Measurements from ENCODE around the gene SPIN1.
"Not testable (repeated sequence)": the region's sequence is repeated elsewhere in the genome, so short reads cannot be mapped to it uniquely, and the experiment has no call there.

Gene SPIN1

GRCh38 chr9:88372103-88372654 is 16.1 kb upstream of the SPIN1 start:
- no peak for TF ChIP-seq CTCF (IDR thresholded peaks at IDR 0.05)
- no peak overlapping the region for H3K4me3 ChIP-seq
- no peaks in the 10 kb centered on the region for H3K4me1 ChIP-seq
- H3K36me3 ChIP-seq: no peaks in the 10 kb centered on the region
- no peak for DNase-seq
- no peaks in the 10 kb centered on the region for H3K27me3 ChIP-seq
- peaks cover 0 to 12% (median 0%) of the 10 kb centered on the region in 3 donors for H3K9me3 ChIP-seq
- H3K27ac ChIP-seq: no peak overlapping the region
- intact Hi-C loops (cut with DNase I; ENCODE audit: low total_unique reads): no loop called here

GRCh38 chr9:88373045-88373444 is 15.2 kb upstream of the SPIN1 start:
- TF ChIP-seq CTCF (IDR thresholded peaks at IDR 0.05): no peak
- Histone ChIP-seq H3K27me3 (no peaks in the 10 kb centered on the region), H3K4me3 (no peak overlapping the region), H3K9me3 (peaks cover 0 to 5% (median 0%) of the 10 kb centered on the region in 3 donors), H3K27ac (no peak overlapping the region), H3K36me3 (no peaks in the 10 kb centered on the region), H3K4me1 (no peaks in the 10 kb centered on the region)
- no peak for DNase-seq
- intact Hi-C loops (cut with DNase I; ENCODE audit: low total_unique reads): no loop called here

GRCh38 chr9:88378317-88378716 is 9.9 kb upstream of the SPIN1 start:
- DNase-seq: no peak
- no peaks in the 10 kb centered on the region for H3K36me3 ChIP-seq
- H3K27me3 ChIP-seq: no peaks in the 10 kb centered on the region
- no peak overlapping the region for H3K27ac ChIP-seq
- no peak for TF ChIP-seq CTCF (IDR thresholded peaks at IDR 0.05)
- intact Hi-C loops (cut with DNase I; ENCODE audit: low total_unique reads): no loop called here
- no peaks in the 10 kb centered on the region for H3K9me3 ChIP-seq
- H3K4me3 ChIP-seq: no peak overlapping the region
- H3K4me1 ChIP-seq: no peaks in the 10 kb centered on the region

GRCh38 chr9:88379352-88379751 is 8.9 kb upstream of the SPIN1 start:
- no peak for DNase-seq
- no peaks in the 10 kb centered on the region for H3K27me3 ChIP-seq
- intact Hi-C loops (cut with DNase I; ENCODE audit: low total_unique reads): no loop called here
- H3K27ac ChIP-seq: no peak overlapping the region
- no peak for TF ChIP-seq CTCF (IDR thresholded peaks at IDR 0.05)
- H3K9me3 ChIP-seq: no peaks in the 10 kb centered on the region
- H3K4me1 ChIP-seq: no peaks in the 10 kb centered on the region
- no peaks in the 10 kb centered on the region for H3K36me3 ChIP-seq
- H3K4me3 ChIP-seq: no peak overlapping the region

GRCh38 chr9:88380118-88380517 is 8.1 kb upstream of the SPIN1 start:
- TF ChIP-seq CTCF (IDR thresholded peaks at IDR 0.05): no peak
- no peaks in the 10 kb centered on the region for H3K4me1 ChIP-seq
- DNase-seq: no peak
- H3K27me3 ChIP-seq: no peaks in the 10 kb centered on the region
- H3K9me3 ChIP-seq: no peaks in the 10 kb centered on the region
- H3K27ac ChIP-seq: no peak overlapping the region
- no peaks in the 10 kb centered on the region for H3K36me3 ChIP-seq
- no peak overlapping the region for H3K4me3 ChIP-seq
- intact Hi-C loops (cut with DNase I; ENCODE audit: low total_unique reads): no loop called here

GRCh38 chr9:88381322-88381721 is 6.9 kb upstream of the SPIN1 start:
- H3K27ac ChIP-seq: not testable (repeated sequence)

More at GRCh38 chr9:88381322-88381721, 6.9 kb upstream of the SPIN1 start:
- H3K9me3 ChIP-seq; H3K27me3 ChIP-seq; H3K4me1 ChIP-seq; DNase-seq; intact Hi-C loops (cut with DNase I; ENCODE audit: low total_unique reads); H3K36me3 ChIP-seq; H3K4me3 ChIP-seq: not testable (repeated sequence)
